ENCODE measurements around the gene RGS3. TPM values are rescaled to one million over a fixed set of nuclear protein-coding genes. Genes with fewer than 3 reads are reported as not detected.
A peak's percentile ranks its signal among the peaks of the same experiment; 100 is the strongest.

The RGS3 gene
- total and polyA plus RNA-seq, 5 donors from 2014 or later = 8.5 to 15.5 (median 12.5) TPM

GRCh38 chr9:113572076-113572861 is 108.7 kb downstream of the RGS3 start:
- H3K36me3 ChIP-seq (ENCODE audit: control insufficient read depth, insufficient read depth, low read length) = no peaks in the 10 kb centered on the region
- H3K27ac ChIP-seq (ENCODE audit: insufficient read depth, low read length, poor library complexity, severe bottlenecking) = no peak overlapping the region
- H3K27ac Mint-ChIP-seq = peak overlapping the region; percentile 5 to 67 (median 33)
- H3K9me3 Mint-ChIP-seq = no peaks in the 10 kb centered on the region
- ATAC-seq (ENCODE audit: low read depth in 2 of 2) (no peak), DNase-seq (no peak)
- peaks cover 1% of the 10 kb centered on the region for H3K4me1 ChIP-seq (ENCODE audit: control insufficient read depth, insufficient read depth, low read length, poor library complexity, severe bottlenecking)
- no peaks in the 10 kb centered on the region for H3K27me3 ChIP-seq (ENCODE audit: control insufficient read depth, insufficient read depth, low read length)
- H3K36me3 Mint-ChIP-seq = no peaks in the 10 kb centered on the region
- H3K4me3 ChIP-seq (ENCODE audit: low read depth, low read length) = no peak overlapping the region
- no peaks in the 10 kb centered on the region for H3K9me3 ChIP-seq (ENCODE audit: control insufficient read depth in 2 of 2, low read length in 2 of 2)
- no peak overlapping the region for H3K4me3 Mint-ChIP-seq
- H3K27me3 Mint-ChIP-seq = no peaks in the 10 kb centered on the region
- peaks cover 0 to 33% (median 12%) of the 10 kb centered on the region in 4 donors for H3K4me1 Mint-ChIP-seq

- no peaks in the 10 kb centered on the region for H3K36me3 Mint-ChIP-seq
Measured at GRCh38 chr9:113573046-113573958, 109.8 kb downstream of the RGS3 start.

GRCh38 chr9:113573959-113574352 is 110.4 kb downstream of the RGS3 start:
- Histone ChIP-seq H3K36me3 (ENCODE audit: control insufficient read depth, insufficient read depth, low read length) (no peaks in the 10 kb centered on the region), H3K4me3 (ENCODE audit: low read depth, low read length) (no peak overlapping the region), H3K27ac (ENCODE audit: insufficient read depth, low read length, poor library complexity, severe bottlenecking) (no peak overlapping the region), H3K9me3 (ENCODE audit: control insufficient read depth in 2 of 2, low read length in 2 of 2) (no peaks in the 10 kb centered on the region), H3K27me3 (ENCODE audit: control insufficient read depth, insufficient read depth, low read length) (no peaks in the 10 kb centered on the region), H3K4me1 (ENCODE audit: control insufficient read depth, insufficient read depth, low read length, poor library complexity, severe bottlenecking) (peaks cover 18% of the 10 kb centered on the region)
- Mint-ChIP-seq H3K27me3 (no peaks in the 10 kb centered on the region), H3K9me3 (no peaks in the 10 kb centered on the region), H3K36me3 (no peaks in the 10 kb centered on the region), H3K27ac (peak overlapping the region in 2 of 3 donors; percentile 11 to 78), H3K4me3 (no peak overlapping the region), H3K4me1 (peaks cover 0 to 50% (median 26%) of the 10 kb centered on the region in 4 donors)
- no peak for DNase-seq
- ATAC-seq (ENCODE audit: low read depth in 2 of 2) = no peak

More at GRCh38 chr9:113573046-113573958, 109.8 kb downstream of the RGS3 start:
- no peak for ATAC-seq (ENCODE audit: low read depth in 2 of 2)
- Mint-ChIP-seq H3K27ac (peak overlapping the region in 1 of 3 donors; percentile 46), H3K4me3 (no peak overlapping the region), H3K27me3 (no peaks in the 10 kb centered on the region), H3K4me1 (peaks cover 0 to 43% (median 22%) of the 10 kb centered on the region in 4 donors), H3K9me3 (no peaks in the 10 kb centered on the region)
- no peak for DNase-seq
- no peaks in the 10 kb centered on the region for H3K9me3 ChIP-seq (ENCODE audit: control insufficient read depth in 2 of 2, low read length in 2 of 2)
- H3K36me3 ChIP-seq (ENCODE audit: control insufficient read depth, insufficient read depth, low read length) = no peaks in the 10 kb centered on the region
- no peak overlapping the region for H3K4me3 ChIP-seq (ENCODE audit: low read depth, low read length)
- no peak overlapping the region for H3K27ac ChIP-seq (ENCODE audit: insufficient read depth, low read length, poor library complexity, severe bottlenecking)
- no peaks in the 10 kb centered on the region for H3K27me3 ChIP-seq (ENCODE audit: control insufficient read depth, insufficient read depth, low read length)
- peaks cover 12% of the 10 kb centered on the region for H3K4me1 ChIP-seq (ENCODE audit: control insufficient read depth, insufficient read depth, low read length, poor library complexity, severe bottlenecking)

GRCh38 chr9:113574441-113575262 is 111.1 kb downstream of the RGS3 start:
- ATAC-seq (ENCODE audit: low read depth in 2 of 2) = no peak
- Mint-ChIP-seq H3K36me3 (no peaks in the 10 kb centered on the region), H3K9me3 (no peaks in the 10 kb centered on the region), H3K4me3 (no peak overlapping the region), H3K27ac (peak overlapping the region; percentile 11 to 85 (median 78)), H3K27me3 (no peaks in the 10 kb centered on the region), H3K4me1 (peaks cover 0 to 57% (median 33%) of the 10 kb centered on the region in 4 donors)
- no peaks in the 10 kb centered on the region for H3K27me3 ChIP-seq (ENCODE audit: control insufficient read depth, insufficient read depth, low read length)
- no peaks in the 10 kb centered on the region for H3K36me3 ChIP-seq (ENCODE audit: control insufficient read depth, insufficient read depth, low read length)
- H3K4me3 ChIP-seq (ENCODE audit: low read depth, low read length) = no peak overlapping the region
- H3K4me1 ChIP-seq (ENCODE audit: control insufficient read depth, insufficient read depth, low read length, poor library complexity, severe bottlenecking) = peaks cover 25% of the 10 kb centered on the region
- no peaks in the 10 kb centered on the region for H3K9me3 ChIP-seq (ENCODE audit: control insufficient read depth in 2 of 2, low read length in 2 of 2)
- no peak for DNase-seq
- no peak overlapping the region for H3K27ac ChIP-seq (ENCODE audit: insufficient read depth, low read length, poor library complexity, severe bottlenecking)

- Histone ChIP-seq H3K4me3 (ENCODE audit: low read depth, low read length) (no peak overlapping the region), H3K4me1 (ENCODE audit: control insufficient read depth, insufficient read depth, low read length, poor library complexity, severe bottlenecking) (peaks cover 54% of the 10 kb centered on the region), H3K9me3 (ENCODE audit: control insufficient read depth in 2 of 2, low read length in 2 of 2) (no peaks in the 10 kb centered on the region), H3K27ac (ENCODE audit: insufficient read depth, low read length, poor library complexity, severe bottlenecking) (peak overlapping the region; percentile 39), H3K27me3 (ENCODE audit: control insufficient read depth, insufficient read depth, low read length) (no peaks in the 10 kb centered on the region), H3K36me3 (ENCODE audit: control insufficient read depth, insufficient read depth, low read length) (no peaks in the 10 kb centered on the region)
- Mint-ChIP-seq H3K9me3 (no peaks in the 10 kb centered on the region), H3K27ac (peak overlapping the region; percentile 94 to 97 (median 96)), H3K4me1 (peaks cover 0 to 71% (median 42%) of the 10 kb centered on the region in 4 donors), H3K36me3 (no peaks in the 10 kb centered on the region), H3K4me3 (peak overlapping the region in 3 of 4 donors; percentile 44 to 81 (median 74)), H3K27me3 (no peaks in the 10 kb centered on the region)
- DNase-seq (no peak), ATAC-seq (ENCODE audit: low read depth in 2 of 2) (no peak)
Measured at GRCh38 chr9:113577525-113578261, 114.2 kb downstream of the RGS3 start.

- H3K27me3 ChIP-seq (ENCODE audit: control insufficient read depth, insufficient read depth, low read length) = no peaks in the 10 kb centered on the region
- H3K4me3 ChIP-seq (ENCODE audit: low read depth, low read length) = peak overlapping the region; percentile 49
- peak overlapping the region; percentile 80 for H3K27ac ChIP-seq (ENCODE audit: insufficient read depth, low read length, poor library complexity, severe bottlenecking)
- no peaks in the 10 kb centered on the region for H3K9me3 ChIP-seq (ENCODE audit: control insufficient read depth in 2 of 2, low read length in 2 of 2)
- peak; percentile 5 to 6 for ATAC-seq (ENCODE audit: low read depth in 2 of 2)
- DNase-seq = no peak
- Mint-ChIP-seq H3K4me3 (peak overlapping the region; percentile 63 to 86 (median 77)), H3K4me1 (peaks cover 0 to 73% (median 42%) of the 10 kb centered on the region in 4 donors), H3K36me3 (no peaks in the 10 kb centered on the region), H3K27ac (peak overlapping the region; percentile 94 to 97 (median 96)), H3K27me3 (no peaks in the 10 kb centered on the region), H3K9me3 (no peaks in the 10 kb centered on the region)
- H3K36me3 ChIP-seq (ENCODE audit: control insufficient read depth, insufficient read depth, low read length) = no peaks in the 10 kb centered on the region
- H3K4me1 ChIP-seq (ENCODE audit: control insufficient read depth, insufficient read depth, low read length, poor library complexity, severe bottlenecking) = peaks cover 54% of the 10 kb centered on the region
Measured at GRCh38 chr9:113578279-113578865, 114.8 kb downstream of the RGS3 start.

Measured in CD4-positive, CD25-positive, alpha-beta regulatory T cell (primary cell).